Measurements from ENCODE around the gene ETS1.

ETS1 gene

GRCh38 chr11:128504486-128504885 is 82.9 kb downstream of the ETS1 start:
- DNase-seq = no peak

- DNase-seq = no peak
Measured at GRCh38 chr11:128503245-128503991, 83.9 kb downstream of the ETS1 start.

GRCh38 chr11:128502726-128503125 is 84.6 kb downstream of the ETS1 start:
- DNase-seq = no peak

- DNase-seq = peak in 7 of 51 donors; percentile 6 to 65 (median 29)
Measured at GRCh38 chr11:128501632-128502549, 85.5 kb downstream of the ETS1 start.

GRCh38 chr11:128501008-128501407 is 86.3 kb downstream of the ETS1 start:
- DNase-seq = no peak

- DNase-seq = no peak
Measured at GRCh38 chr11:128500493-128500892, 86.9 kb downstream of the ETS1 start.

GRCh38 chr11:128499613-128500253 is 87.6 kb downstream of the ETS1 start:
- DNase-seq = no peak

GRCh38 chr11:128498721-128499245 is 88.6 kb downstream of the ETS1 start:
- DNase-seq = no peak

- no peak for DNase-seq
Measured at GRCh38 chr11:128497776-128498095, 89.6 kb downstream of the ETS1 start.

GRCh38 chr11:128497061-128497775 is 90.1 kb downstream of the ETS1 start:
- DNase-seq = peak in 1 of 51 donors; percentile 4

GRCh38 chr11:128496692-128497060 is 90.7 kb downstream of the ETS1 start:
- DNase-seq = no peak

- DNase-seq = no peak
Measured at GRCh38 chr11:128496249-128496648, 91.1 kb downstream of the ETS1 start.

GRCh38 chr11:128494418-128495332 is 92.7 kb downstream of the ETS1 start:
- no peak for DNase-seq

- DNase-seq = no peak
Measured at GRCh38 chr11:128493570-128493965, 93.8 kb downstream of the ETS1 start.

- peak in 1 of 51 donors; percentile 19 for DNase-seq
Measured at GRCh38 chr11:128492903-128493569, 94.3 kb downstream of the ETS1 start.

GRCh38 chr11:128492461-128492860 is 94.9 kb downstream of the ETS1 start:
- DNase-seq = no peak

- no peak for DNase-seq
Measured at GRCh38 chr11:128491195-128491936, 96.0 kb downstream of the ETS1 start.

GRCh38 chr11:128490092-128490491 is 97.3 kb downstream of the ETS1 start:
- no peak for DNase-seq

GRCh38 chr11:128488471-128488870 is 98.9 kb downstream of the ETS1 start:
- no peak for DNase-seq

Data from hypothalamus (tissue), 51 donors.